HG03097 (cell line): ENCODE results near the gene SLC30A3.

Experiments used
- ATAC-seq: cut with Tn5 transposase; IDR thresholded peaks from one replicate; pipeline ENCODE4 v1.9.1; 2021; ENCODE audit not compliant: unreplicated experiment, low FRiP score

Gene SLC30A3

DNA sequence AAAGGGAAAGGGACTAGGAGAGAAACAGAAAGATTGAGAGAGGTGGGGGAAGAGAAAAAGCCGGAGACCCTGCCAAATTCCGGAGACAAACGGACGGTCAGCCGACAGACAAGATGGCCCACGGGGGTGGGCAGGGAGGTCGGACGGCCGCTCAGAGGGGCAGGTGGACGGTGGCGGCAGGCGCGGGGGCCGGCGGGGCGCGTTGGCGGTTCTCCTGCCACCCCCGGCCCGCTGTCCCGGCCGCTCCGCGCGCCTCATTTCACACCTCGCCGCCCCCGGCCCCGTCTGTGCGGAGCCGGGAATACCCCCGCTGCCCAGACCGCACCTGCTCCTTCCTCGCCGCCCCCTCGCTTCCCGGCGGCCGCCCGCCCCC is 935 bp downstream of the SLC30A3 start:
- ATAC-seq: no peak

DNA sequence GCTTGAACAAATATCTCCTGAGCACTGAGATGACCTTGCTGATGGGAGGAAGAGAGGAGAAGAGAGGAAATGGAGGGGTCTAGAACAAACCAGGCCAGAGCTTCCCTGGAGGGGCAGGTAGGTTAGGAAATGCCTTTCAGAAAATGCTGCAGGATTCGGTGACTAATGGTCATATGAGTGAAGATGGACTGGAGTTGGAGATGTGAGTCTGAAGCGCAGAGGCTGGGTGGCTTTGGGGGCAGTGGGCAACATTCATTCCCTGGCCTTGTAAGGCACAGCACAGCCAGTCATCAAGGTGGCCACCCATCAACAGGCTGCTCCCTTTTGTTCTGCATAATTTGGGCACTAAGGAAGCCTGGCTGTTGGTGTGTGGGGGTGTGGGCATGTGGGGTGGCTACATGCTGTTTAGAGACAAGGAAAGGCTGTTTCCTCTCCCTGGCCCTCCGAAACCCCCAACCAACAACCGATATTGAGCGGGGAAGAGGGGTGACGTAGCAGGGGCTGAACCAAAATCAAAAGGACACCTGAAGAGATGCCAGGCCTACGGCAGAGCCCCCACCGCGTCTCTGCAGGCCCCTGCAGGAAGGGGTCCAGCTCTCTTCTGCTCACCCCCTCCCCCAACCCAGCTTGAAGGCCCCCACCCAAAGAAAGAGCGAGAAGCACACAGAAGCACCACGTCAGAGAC is 1.5 kb downstream of the SLC30A3 start:
- ATAC-seq: no peak

DNA sequence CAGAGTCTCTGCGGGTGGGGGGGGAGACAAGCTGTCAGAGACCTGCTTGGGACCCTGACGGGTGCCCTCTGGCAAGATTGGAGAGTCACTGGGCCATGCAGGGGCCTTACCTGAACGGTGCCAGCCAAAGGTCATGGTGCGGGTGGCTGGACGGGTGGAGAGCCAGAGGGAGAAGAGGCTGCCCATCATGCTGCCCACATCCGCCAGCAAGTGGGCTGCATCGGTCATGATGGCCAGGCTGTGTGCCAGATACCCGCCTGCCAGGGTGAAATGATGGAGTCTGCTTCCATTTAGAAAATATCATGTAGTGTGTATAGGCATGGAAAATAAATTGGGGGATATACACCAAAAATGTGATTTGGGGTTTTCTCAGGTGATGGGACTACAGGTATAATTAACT is 4.8 kb downstream of the SLC30A3 start:
- no peak for ATAC-seq

DNA sequence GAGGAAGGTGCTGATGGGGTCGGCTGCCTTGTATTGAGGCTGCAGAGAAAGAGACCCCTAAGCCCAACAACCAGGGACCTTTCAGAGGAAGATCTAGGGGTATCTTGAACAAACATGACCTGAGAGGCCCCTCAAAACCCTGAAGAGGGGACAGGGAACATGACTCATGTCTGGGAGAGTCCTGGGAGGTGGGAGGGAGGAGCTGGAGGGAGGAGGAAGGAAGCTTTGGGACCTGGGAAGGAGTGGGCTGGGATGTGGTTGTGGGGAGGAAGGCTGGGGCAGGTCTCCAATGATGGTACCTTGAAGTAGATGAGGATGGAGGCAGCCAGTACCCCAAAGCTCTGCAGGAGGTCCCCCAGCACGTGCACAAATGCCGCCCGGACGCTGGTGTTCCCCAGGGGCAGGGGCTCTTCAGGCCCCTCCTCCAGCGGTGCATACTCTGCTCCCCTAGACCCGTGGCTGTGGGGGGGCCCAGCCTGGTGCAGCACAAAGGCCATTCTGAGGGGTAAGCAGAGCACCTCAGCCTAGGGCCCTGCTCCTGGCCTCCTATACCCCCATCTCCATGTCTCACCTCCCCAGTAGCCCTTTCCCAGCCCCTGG is 5.9 kb downstream of the SLC30A3 start:
- no peak for ATAC-seq

DNA sequence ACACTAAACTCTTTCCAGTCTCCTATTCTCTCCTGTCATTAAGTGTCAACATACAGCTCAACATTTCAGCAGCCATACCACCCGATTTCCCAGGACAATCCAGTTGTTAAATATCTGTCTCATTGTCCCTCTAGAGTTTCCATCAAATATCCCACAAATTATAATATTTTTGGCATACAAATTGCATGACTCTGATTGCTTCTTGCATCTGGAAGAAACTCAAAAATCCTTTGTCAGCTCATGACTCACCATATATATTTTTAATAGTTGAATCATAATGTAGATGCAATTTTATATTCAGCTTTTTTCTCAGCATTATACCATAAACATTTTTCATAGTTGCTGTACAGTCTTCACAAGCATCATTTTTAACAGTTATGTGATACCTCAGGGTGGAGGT is 7.2 kb downstream of the SLC30A3 start:
- ATAC-seq: no peak

DNA sequence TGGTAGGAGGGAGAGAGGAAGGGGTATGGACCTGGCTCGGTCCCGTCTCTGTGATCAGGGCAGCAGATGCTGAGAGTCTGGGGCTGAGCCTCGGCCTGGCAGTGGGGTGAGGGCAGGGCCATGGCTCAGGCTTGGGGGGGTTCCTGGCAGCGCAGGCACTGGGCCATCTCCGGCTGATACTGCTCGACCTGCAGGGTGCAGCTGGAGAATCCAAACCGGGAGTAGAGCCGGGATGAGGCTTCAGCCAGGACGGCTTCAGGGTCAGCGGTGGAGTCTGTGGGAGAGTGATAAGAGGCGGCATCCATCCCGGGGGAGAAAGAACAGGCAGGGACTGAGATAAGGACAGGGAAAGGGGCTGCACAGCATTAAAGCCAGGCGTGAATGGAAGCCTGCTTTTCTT is 7.7 kb downstream of the SLC30A3 start:
- ATAC-seq: no peak

DNA sequence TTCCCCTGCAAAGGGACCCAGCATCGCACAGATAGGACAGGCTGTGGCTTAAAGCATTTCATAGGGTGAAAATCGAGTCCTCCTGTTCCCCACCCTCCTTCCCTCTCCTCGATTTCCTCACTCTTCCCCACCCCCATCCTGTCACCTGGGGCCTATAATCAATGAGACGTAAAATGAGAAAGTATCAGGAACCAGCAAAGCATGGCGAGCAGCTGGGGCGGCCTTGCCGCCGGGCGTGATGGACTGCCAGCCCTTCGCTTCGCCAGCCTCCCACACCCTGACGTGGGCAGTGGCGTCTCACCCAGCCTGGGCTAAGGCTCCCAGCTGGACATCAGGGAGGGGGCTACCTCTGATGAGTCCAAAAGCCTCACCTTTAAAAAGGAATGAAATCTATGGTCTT is 11.1 kb downstream of the SLC30A3 start:
- ATAC-seq: no peak

DNA sequence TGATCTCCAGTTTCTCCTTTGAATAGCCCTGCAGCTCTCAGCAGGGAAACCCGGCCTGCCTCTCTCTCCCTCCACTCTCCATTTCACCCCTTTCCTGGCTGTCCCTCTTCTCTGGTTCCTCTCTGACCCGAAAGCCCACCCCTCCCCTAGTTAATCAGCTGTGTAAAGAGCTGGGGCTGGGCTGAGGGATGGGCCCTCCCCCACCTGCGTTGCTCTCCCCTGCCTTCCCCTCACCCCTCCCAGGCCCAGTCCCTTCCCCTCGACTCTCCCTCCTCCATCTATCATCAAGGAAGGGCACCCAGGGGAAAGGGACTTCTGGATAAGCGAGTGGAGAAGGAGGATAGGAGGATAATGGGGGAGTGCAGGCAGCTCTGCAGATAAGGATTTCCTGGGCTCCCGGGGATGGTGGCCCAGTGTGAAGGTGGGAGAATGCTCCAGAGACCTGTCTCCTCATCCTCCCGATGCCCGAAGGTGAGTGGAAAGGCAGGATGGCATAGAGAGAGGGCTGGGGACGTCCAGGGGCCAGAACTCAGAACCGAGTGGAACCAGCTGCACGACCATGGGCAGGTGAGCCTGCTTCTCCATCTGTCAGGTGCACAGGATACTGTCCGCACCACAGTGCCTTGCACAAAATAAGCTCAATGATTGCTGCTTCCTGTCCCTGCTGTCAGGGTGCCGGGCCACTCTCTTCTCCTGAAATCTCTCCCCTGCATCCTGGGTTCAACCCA is 12.0 kb downstream of the SLC30A3 start:
- no peak for ATAC-seq

DNA sequence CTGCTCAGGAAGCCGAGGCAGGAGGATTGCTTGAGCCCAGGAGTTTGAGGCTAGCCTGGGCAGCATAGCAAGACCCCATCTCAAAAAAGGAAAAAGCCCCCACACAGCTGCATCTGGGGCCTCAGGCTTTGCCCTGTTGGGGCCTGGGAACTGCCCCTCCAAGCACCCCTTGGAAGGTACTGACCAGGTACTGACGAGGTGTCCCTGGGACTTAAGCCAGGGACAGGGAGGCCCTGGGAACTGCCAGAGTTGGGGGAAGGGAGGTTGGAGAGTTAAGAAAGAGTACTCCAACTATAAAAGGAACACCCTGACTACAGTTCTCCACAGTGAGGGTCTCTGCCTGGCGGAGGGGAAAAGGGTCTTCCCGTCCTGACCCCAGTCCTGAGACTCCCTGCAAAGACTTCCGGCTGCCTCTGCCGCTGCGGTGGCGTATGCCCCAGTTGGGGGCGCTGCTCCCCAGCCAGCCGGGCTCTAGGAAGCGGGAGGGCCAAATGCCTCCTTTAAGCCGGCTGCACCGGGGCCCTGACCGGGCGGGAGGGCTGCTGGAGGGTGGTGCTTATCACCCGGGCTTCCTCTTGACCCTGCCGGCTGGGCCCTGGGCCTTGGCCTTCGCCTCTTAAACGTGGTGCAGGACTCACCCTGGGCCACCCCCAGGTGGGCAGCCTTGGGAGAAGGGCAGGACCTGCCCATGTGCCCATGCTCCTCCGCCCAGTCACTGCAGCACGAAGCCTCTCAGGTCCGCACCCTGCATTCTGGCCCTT is 12.8 kb downstream of the SLC30A3 start:
- no peak for ATAC-seq

DNA sequence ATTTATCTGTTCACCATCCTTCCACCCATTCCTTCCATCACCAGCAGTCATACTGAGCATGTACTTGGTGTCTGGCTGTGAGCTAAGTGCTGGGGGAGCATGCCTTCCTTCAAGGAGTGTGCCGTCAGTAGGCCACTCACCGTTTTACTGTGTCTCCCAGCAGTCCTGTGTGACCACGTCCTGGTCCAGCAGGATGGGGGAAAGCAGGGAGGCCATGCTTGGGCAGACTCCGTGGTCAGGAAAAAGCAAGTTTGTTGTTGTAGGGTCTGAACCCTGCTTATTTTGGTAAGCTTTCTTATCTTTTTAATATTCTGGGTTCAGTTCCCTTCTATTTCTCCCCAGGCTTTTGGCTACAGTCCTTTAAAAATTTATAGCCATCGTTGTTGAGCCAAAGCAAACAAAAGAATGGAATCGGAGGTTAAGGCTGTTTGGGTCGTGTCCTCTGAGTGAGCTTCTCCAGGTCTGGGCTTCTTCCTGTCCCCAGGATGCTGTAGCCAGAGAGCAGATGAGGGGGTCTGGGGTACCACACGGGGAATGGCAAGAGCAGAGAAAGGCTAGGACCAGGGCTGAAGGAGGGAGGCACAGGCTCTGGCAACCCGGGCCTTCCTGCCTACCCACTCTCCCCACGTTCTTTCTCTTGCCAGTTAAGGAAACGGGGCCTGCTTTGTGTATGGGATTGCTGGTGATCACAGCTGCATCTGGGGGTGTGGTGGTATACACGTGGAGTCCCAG is 13.5 kb downstream of the SLC30A3 start:
- ATAC-seq: no peak

DNA sequence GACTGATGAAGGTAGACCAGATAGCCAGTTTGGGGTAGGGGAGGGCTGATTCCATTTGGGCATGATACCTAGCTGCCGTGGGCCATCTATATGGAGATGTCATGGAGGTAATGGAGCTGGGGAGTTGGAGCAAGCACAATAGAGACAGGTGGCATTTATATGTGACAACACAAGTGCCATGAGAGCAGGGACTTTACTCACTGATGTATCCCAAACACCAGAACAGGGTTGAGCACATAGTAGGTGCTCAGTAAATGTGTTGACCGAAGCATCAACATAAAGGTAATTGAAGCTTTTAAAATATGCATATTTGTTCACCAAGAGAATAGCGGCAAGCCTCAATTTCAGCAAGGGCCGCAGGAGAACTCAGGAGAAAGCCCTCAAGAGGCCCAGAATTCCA is 15.0 kb downstream of the SLC30A3 start:
- no peak for ATAC-seq

DNA sequence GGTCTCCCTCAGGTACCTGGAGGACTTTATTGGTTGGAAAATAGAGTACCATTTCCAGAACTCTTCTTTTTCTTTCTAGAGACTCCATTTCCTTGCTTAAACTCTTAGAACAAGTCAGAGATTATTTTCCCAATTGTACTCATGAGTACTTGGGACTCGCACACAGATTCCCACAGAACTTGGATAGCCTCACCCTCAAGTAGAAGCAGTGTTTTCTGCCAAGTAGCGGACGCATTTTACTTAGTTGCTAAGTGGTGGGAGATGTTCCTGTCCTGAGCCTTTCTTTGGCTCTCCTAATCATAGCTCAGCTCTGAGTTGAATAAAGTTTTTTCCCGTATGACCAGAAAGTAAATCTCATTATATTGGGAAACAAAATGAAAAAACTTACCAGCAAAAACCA is 17.2 kb downstream of the SLC30A3 start:
- ATAC-seq: no peak

DNA sequence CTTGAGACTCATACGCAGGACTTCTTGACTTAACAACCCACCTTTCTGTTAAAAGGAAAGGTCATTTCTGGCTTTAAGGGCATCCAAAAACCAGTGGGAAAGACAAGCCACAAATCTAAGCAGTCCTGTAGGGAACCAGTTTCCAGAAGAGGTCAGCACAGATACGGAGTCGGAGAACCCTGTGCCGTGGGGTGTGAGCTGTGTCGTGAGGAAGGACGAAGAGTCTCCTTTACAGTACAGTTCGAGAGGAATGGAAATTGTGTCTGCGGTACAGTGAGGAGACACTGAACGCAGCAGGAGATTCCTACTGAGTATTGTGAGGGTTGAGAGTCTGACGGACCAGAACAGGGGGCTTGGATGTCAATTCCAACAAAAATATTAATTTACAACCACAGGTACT is 17.7 kb downstream of the SLC30A3 start:
- no peak for ATAC-seq

DNA sequence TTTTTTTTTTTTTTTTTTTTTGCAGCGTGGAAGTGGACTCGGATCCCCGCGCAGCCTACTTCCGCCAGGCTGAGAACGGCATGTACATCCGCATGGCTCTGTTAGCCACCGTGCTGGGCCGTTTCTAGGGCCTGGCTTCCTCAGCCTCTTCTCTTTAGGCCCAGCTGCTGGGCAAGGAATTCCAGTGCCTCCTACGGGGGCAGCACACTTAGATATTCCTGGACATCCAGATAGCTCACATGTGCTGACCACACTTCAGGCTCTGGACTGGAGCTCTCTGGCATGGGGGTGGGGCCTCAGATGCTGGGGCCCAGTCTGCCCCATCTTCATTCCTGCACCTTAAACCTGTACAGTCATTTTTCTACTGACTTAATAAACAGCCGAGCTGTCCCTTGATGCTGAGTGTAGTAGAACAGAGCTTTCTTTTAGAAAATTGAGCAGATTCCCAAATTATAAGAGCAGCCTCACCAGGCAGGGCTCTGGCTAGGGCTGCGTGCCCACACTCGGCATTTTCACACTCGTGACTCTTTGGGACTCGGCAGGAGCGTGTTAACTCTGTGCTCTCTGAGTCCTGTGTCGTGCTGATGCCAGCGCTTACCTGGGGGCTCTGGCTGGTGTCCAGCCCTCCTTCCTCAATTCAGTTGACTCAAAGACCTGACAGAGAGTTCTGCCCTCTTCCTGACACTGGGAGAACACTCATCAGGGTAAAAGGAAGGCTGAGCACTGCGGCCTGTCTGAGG is 19.3 kb downstream of the SLC30A3 start:
- ATAC-seq: no peak

DNA sequence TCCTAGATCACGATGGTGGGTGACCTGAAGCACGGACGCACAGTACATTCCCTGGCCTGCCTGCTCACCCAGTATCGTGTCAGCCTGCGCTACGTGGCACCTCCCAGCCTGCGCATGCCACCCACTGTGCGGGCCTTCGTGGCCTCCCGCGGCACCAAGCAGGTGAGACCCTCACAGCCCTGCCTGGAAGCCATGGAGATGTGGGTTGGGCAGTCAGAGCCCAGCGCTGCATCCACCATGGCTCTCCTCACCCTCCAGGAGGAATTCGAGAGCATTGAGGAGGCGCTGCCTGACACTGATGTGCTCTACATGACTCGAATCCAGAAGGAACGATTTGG is 20.3 kb downstream of the SLC30A3 start:
- ATAC-seq: no peak

DNA sequence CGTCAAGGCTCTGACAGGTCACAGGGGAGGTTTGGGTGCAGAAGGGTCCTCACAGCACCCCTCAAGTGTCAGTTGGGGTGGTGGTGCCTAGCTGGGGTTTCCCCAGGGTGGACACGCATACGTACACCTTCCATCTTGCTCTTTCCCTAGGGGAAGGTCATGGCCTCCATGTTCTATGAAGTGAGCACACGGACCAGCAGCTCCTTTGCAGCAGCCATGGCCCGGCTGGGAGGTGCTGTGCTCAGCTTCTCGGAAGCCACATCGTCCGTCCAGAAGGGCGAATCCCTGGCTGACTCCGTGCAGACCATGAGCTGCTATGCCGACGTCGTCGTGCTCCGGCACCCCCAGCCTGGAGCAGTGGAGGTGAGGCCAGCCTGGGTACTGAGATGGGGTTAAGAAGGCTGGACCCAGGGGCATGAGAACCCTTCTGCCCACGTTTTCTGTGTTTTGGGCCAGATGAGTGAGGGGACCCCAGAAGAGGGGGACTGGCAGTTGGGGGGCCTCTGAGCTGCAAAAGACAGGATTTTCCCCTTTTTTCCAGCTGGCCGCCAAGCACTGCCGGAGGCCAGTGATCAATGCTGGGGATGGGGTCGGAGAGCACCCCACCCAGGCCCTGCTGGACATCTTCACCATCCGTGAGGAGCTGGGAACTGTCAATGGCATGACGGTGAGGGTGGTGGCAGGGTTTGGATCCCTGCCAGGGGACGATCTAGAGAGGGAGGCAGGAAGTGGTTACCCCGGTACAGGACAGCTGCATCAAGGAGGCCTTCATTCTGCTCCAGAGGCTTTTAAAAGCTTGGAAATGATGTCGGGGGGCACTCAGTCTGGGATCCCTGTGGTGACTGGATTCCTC is 20.9 kb downstream of the SLC30A3 start:
- no peak for ATAC-seq

DNA sequence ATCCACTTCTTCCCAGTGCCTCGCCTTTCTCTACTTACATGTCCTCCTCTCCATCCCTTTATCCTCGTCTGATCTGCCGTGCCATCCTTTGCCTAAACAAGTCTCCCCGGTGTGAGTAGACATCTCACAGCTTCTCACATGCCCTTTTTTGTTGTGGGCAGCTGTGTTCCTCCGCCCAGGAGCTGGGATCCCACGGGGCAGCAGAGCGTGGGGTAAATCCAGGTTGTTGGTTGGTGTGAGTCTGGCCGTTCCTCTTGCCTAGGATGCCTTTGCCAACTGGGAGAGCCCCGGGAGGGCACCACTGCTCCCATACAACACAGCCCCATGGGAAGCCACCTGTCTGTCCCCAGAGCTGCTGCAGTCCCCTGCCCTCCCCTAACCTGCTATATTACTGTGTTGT is 22.4 kb downstream of the SLC30A3 start:
- no peak for ATAC-seq

DNA sequence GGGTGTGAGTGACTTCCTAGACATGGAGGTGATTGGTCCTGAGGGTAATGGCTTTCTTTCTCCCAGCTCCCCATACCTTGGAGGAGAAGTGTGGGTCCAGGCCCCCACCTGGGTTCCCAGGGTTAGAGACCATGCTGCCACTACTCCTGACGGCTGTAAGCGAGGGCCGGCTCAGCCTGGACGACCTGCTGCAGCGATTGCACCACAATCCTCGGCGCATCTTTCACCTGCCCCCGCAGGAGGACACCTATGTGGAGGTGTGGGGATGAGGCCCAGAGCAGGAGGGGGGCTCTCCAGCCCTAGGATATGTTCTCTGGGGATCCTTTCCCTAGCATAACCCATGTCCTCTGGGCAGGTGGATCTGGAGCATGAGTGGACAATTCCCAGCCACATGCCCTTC is 23.9 kb downstream of the SLC30A3 start:
- ATAC-seq: no peak

DNA sequence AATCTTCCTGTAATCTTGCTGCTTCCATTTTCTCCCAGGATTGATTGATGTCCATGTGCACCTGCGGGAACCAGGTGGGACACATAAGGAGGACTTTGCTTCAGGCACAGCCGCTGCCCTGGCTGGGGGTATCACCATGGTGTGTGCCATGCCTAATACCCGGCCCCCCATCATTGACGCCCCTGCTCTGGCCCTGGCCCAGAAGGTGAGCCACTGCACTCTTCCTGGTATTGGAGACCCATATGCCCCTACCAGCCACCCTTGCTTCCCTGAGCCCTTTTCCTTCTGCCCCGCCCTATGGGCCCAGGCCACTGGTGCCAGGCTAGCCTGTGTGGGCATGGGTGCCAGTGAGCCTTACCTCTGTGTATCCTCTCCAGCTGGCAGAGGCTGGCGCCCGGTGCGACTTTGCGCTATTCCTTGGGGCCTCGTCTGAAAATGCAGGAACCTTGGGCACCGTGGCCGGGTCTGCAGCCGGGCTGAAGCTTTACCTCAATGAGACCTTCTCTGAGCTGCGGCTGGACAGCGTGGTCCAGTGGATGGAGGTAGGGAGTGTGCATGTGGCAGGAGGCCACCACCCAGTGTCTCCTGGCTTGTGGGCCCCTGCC is 25.4 kb downstream of the SLC30A3 start:
- no peak for ATAC-seq
